Trophoblast cell (in vitro differentiated cells and primary cell): ENCODE results near the gene OSBPL3.
A peak's percentile ranks its signal among the peaks of the same experiment; 100 is the strongest.

Experiments used
- DNase-seq, 2 donors: peaks; one replicate each; pipeline ENCODE4 v3.0.0-alpha.2; 2016
- H2AFZ ChIP-seq: 2 replicates; pipeline ENCODE4 v1.6.1; 2013; ENCODE audit warnings: low read length, moderate library complexity, mild to moderate bottlenecking; ENCODE audit not compliant: insufficient read depth, poor library complexity
- H2AK5ac ChIP-seq: 2 replicates; pipeline ENCODE4 v1.6.1; 2013; ENCODE audit warnings: mild to moderate bottlenecking, low read length
- H2BK120ac ChIP-seq: 2 replicates; pipeline ENCODE4 v1.6.1; 2013; ENCODE audit warnings: low read length, mild to moderate bottlenecking, moderate library complexity; ENCODE audit not compliant: insufficient read depth, poor library complexity
- H2BK12ac ChIP-seq: 2 replicates; pipeline ENCODE4 v1.6.1; 2013; ENCODE audit warnings: mild to moderate bottlenecking, low read length, moderate library complexity
- H2BK5ac ChIP-seq: 2 replicates; pipeline ENCODE4 v1.6.1; 2013; ENCODE audit warnings: low read length, low read depth, moderate library complexity, mild to moderate bottlenecking; ENCODE audit not compliant: poor library complexity
- H3K14ac ChIP-seq: 2 replicates; pipeline ENCODE4 v1.6.1; 2013; ENCODE audit warnings: mild to moderate bottlenecking, low read length
- H3K18ac ChIP-seq: 2 replicates; pipeline ENCODE4 v1.6.1; 2013; ENCODE audit warnings: mild to moderate bottlenecking, low read length
- H3K23ac ChIP-seq: 2 replicates; pipeline ENCODE4 v1.6.1; 2013; ENCODE audit warnings: low read length
- H3K27ac ChIP-seq: 2 replicates; pipeline ENCODE4 v1.5.1; 2013; ENCODE audit warnings: low read depth, mild to moderate bottlenecking, inconsistent platforms, low read length, moderate library complexity
- H3K27me3 ChIP-seq: 2 replicates; pipeline ENCODE4 v1.6.1; 2013; ENCODE audit warnings: inconsistent platforms, mild to moderate bottlenecking, low read length, moderate library complexity; ENCODE audit not compliant: insufficient read depth
- H3K36me3 ChIP-seq, 2 experiments: 1 replicate in 1 of 2; 2 replicates in 1 of 2; pipeline ENCODE4 v1.6.1; 2013; ENCODE audit warnings: low read length in 2 of 2, mild to moderate bottlenecking in 2 of 2, moderate library complexity in 1 of 2; ENCODE audit not compliant: insufficient read depth in 2 of 2, control insufficient read depth in 1 of 2
- H3K4ac ChIP-seq: 2 replicates; pipeline ENCODE4 v1.6.1; 2013; ENCODE audit warnings: low read depth, mild to moderate bottlenecking, low read length, moderate library complexity
- H3K4me1 ChIP-seq, 2 experiments: 1 replicate in 1 of 2; 2 replicates in 1 of 2; pipeline ENCODE4 v1.6.1; 2013; ENCODE audit warnings: low read length in 2 of 2, mild to moderate bottlenecking in 2 of 2, moderate library complexity in 1 of 2; ENCODE audit not compliant: insufficient read depth in 2 of 2, control insufficient read depth in 1 of 2
- H3K4me2 ChIP-seq: 2 replicates; pipeline ENCODE4 v1.6.1; 2013; ENCODE audit warnings: inconsistent platforms, mild to moderate bottlenecking, low read length, moderate library complexity
- H3K4me3 ChIP-seq: 2 replicates; pipeline ENCODE4 v1.5.1; 2013; ENCODE audit warnings: mild to moderate bottlenecking, low read depth, low read length, inconsistent platforms
- H3K79me1 ChIP-seq: one replicate; pipeline ENCODE4 v1.6.1; 2013; ENCODE audit warnings: low read length
- H3K79me2 ChIP-seq: 2 replicates; pipeline ENCODE4 v1.6.1; 2013; ENCODE audit warnings: low read length, mild to moderate bottlenecking; ENCODE audit not compliant: control insufficient read depth, insufficient read depth, poor library complexity
- H3K9ac ChIP-seq: 2 replicates; pipeline ENCODE4 v1.6.1; 2013; ENCODE audit warnings: mild to moderate bottlenecking, low read length
- H3K9me3 ChIP-seq: 2 replicates; pipeline ENCODE4 v1.6.1; 2013; ENCODE audit warnings: low read depth, mild to moderate bottlenecking, control low read depth, inconsistent platforms, low read length; ENCODE audit not compliant: insufficient read depth
- H4K12ac ChIP-seq: 2 replicates; pipeline ENCODE4 v1.6.1; 2013; ENCODE audit warnings: low read depth, mild to moderate bottlenecking, low read length, moderate library complexity
- H4K8ac ChIP-seq: 2 replicates; pipeline ENCODE4 v1.6.1; 2013; ENCODE audit warnings: low read depth, mild to moderate bottlenecking, low read length, moderate library complexity
- H4K91ac ChIP-seq: one replicate; pipeline ENCODE4 v1.6.1; 2013; ENCODE audit warnings: low read depth, mild to moderate bottlenecking, low read length, moderate library complexity
- WGBS: extraction: QIAGEN DNeasy Blood & Tissue Kit; methylation state at CpG from one replicate; pipeline ENCODE4 v1.1.7; 2013; ENCODE audit warnings: missing lambda C conversion rate; ENCODE audit not compliant: insufficient read length, insufficient coverage; ENCODE audit errors: extremely low coverage; 5-methylcytosine and 5-hydroxymethylcytosine counted together

OSBPL3 gene

DNA sequence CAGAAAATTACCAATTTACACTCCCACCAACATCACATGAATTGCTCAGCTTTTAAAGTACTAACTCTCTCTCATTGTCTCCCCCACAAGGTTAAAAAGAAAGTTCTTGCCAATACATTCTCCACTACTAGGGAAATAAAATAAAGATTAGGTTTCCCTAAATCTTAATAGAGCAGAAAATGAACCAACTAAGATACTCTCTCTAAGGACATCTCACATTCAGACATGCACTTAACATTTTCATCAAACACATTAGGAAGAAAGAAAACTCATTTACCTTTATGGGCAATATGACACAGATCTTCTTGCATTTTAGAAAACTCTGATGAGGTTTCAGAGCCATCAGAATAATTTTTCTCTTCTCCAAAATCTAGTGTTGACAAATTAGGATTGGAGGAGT is 118.6 kb downstream of the OSBPL3 start:
- peaks cover 3 to 4% of the 10 kb centered on the region in 2 experiments for H3K36me3 ChIP-seq
- no peak overlapping the region for H4K12ac ChIP-seq
- H4K91ac ChIP-seq = no peak overlapping the region
- no peak overlapping the region for H3K18ac ChIP-seq
- no peak for DNase-seq
- H4K8ac ChIP-seq = no peak overlapping the region
- no peak overlapping the region for H3K14ac ChIP-seq
- H3K4me2 ChIP-seq = no peak overlapping the region
- no peak overlapping the region for H3K9ac ChIP-seq
- H3K4ac ChIP-seq = no peak overlapping the region
- H2AK5ac ChIP-seq = no peak overlapping the region
- no peaks in the 10 kb centered on the region for H3K79me2 ChIP-seq
- H2BK12ac ChIP-seq = no peak overlapping the region
- no peak overlapping the region for H3K27ac ChIP-seq
- H3K79me1 ChIP-seq = no peaks in the 10 kb centered on the region
- H3K4me3 ChIP-seq = no peak overlapping the region
- H3K23ac ChIP-seq = no peak overlapping the region
- no peak overlapping the region for H2BK5ac ChIP-seq
- no peaks in the 10 kb centered on the region for H3K9me3 ChIP-seq
- no peak overlapping the region for H2AFZ ChIP-seq
- H3K4me1 ChIP-seq = peaks cover 3 to 5% of the 10 kb centered on the region in 2 experiments
- H2BK120ac ChIP-seq = no peak overlapping the region
- H3K27me3 ChIP-seq = no peaks in the 10 kb centered on the region

DNA sequence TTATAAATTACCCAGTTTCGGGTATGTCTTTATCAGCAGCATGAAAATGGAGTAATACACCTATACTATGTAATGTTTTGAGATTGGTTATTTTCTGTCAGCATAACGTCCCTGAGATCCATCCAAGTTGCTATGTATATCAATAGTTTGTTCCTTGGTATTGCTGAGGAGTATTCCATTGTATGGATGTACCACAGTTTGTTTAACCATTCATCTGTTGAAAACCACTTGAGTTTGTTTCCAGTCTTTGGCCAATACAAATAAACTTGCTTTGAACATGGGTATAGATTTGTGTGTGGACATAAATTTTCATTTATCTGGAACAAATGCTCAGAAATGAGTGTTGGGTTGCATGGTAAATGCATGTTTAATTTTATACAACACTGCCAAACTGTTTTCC is 119.4 kb downstream of the OSBPL3 start:
- no peak overlapping the region for H2AFZ ChIP-seq
- WGBS = no CpG with 5 or more reads among the region's 2 CpGs
- no peak overlapping the region for H3K27ac ChIP-seq
- no peaks in the 10 kb centered on the region for H3K79me1 ChIP-seq
- H3K4ac ChIP-seq = no peak overlapping the region
- no peak overlapping the region for H3K18ac ChIP-seq
- H4K91ac ChIP-seq = no peak overlapping the region
- no peak overlapping the region for H3K4me3 ChIP-seq
- no peak overlapping the region for H3K23ac ChIP-seq
- no peak overlapping the region for H2BK120ac ChIP-seq
- H3K9me3 ChIP-seq = no peaks in the 10 kb centered on the region
- H3K36me3 ChIP-seq = peaks cover 3 to 4% of the 10 kb centered on the region in 2 experiments
- H3K14ac ChIP-seq = no peak overlapping the region
- H2BK12ac ChIP-seq = no peak overlapping the region
- no peak overlapping the region for H3K9ac ChIP-seq
- H3K79me2 ChIP-seq = no peaks in the 10 kb centered on the region
- H2BK5ac ChIP-seq = no peak overlapping the region
- H4K12ac ChIP-seq = no peak overlapping the region
- no peak overlapping the region for H3K4me2 ChIP-seq
- H3K27me3 ChIP-seq = no peaks in the 10 kb centered on the region
- no peak overlapping the region for H4K8ac ChIP-seq
- DNase-seq = no peak
- H3K4me1 ChIP-seq = peaks cover 3 to 5% of the 10 kb centered on the region in 2 experiments
- H2AK5ac ChIP-seq = no peak overlapping the region

DNA sequence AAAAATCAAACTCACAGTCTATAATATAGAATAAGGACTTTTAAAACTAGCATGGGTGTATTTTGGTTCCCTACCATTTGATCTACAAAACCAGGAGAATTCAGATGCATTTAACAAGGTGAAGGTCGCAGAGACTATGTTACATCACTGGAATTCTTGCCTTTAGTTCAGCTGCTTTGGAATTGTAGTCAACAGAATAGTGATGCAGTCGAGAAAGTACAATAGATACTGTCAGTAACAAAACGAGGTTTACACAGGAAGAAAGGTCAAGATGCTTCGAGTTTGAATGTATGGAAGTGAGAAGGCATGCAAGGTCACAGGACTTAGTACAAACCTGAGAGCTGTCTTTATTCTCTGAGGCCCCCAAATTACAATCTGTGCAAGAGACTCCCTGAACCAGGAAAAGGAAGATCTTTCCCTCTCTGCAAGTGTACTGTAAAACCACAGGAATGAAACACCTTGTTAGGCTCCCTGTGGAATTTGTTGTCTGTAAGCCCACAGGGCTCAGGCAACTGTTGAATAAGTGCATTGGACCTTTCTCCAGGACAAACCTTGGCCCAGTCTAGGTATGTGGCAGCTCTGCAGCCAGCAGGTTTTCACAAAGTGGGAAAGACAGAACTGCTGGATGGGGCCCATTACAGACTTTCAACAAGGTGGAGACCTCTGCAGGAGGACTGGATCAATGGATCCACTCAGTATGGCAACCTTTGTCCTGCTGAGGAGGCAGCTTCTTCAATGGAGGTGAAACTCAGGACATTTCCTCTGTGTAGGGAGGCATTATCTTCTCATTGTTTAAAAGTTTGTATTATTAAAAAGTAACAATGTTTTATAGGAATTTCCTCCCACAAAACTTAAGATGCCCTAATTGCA is 121.6 kb downstream of the OSBPL3 start:
- no CpG with 5 or more reads among the region's 4 CpGs for WGBS
- Histone ChIP-seq H3K18ac (no peak overlapping the region), H2BK120ac (no peak overlapping the region)

DNA sequence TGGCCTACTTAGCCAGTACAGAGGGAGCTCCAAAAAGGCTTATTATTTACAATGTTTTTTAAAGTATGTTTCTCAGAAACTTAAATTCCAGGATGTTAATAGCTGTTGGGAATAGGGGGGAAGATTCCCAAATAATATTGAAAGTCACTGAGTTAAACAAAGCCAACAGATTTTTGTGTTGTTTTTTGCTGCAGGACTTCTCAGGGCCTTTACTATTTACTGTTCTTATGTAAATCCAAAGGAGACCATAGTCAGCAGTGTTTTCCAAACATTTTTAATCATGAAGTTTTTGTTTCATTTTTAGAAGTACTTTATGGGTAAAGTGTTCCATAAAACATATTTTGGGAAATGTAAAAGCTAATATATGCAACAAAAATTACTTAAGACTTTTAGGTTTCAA is 122.4 kb downstream of the OSBPL3 start:
- DNase-seq = no peak
- H3K4me1 ChIP-seq = peaks cover 3 to 5% of the 10 kb centered on the region in 2 experiments
- H3K23ac ChIP-seq = no peak overlapping the region
- no peak overlapping the region for H2AK5ac ChIP-seq
- H2AFZ ChIP-seq = no peak overlapping the region
- H3K27me3 ChIP-seq = no peaks in the 10 kb centered on the region
- H3K79me2 ChIP-seq = no peaks in the 10 kb centered on the region
- H3K18ac ChIP-seq = no peak overlapping the region
- H4K12ac ChIP-seq = no peak overlapping the region
- H3K4ac ChIP-seq = no peak overlapping the region
- H3K27ac ChIP-seq = no peak overlapping the region
- H3K14ac ChIP-seq = no peak overlapping the region
- no peak overlapping the region for H3K4me2 ChIP-seq
- no peak overlapping the region for H3K9ac ChIP-seq
- H4K91ac ChIP-seq = no peak overlapping the region
- no peaks in the 10 kb centered on the region for H3K79me1 ChIP-seq
- H3K4me3 ChIP-seq = no peak overlapping the region
- peaks cover 0 to under 1% of the 10 kb centered on the region in 2 experiments for H3K36me3 ChIP-seq
- no peaks in the 10 kb centered on the region for H3K9me3 ChIP-seq
- no peak overlapping the region for H2BK12ac ChIP-seq
- H2BK120ac ChIP-seq = no peak overlapping the region
- no peak overlapping the region for H4K8ac ChIP-seq
- no peak overlapping the region for H2BK5ac ChIP-seq

More for the DNA sequence above, 121.6 kb downstream of the OSBPL3 start:
- Histone ChIP-seq H3K4me3 (no peak overlapping the region), H3K4me1 (peaks cover 3 to 5% of the 10 kb centered on the region in 2 experiments), H3K4ac (no peak overlapping the region), H3K23ac (no peak overlapping the region), H3K9ac (no peak overlapping the region), H3K36me3 (peaks cover 2% of the 10 kb centered on the region in 2 experiments), H3K9me3 (no peaks in the 10 kb centered on the region), H4K12ac (no peak overlapping the region), H2AK5ac (no peak overlapping the region), H3K27ac (no peak overlapping the region), H4K91ac (no peak overlapping the region), H2BK12ac (no peak overlapping the region), H3K4me2 (no peak overlapping the region), H3K27me3 (no peaks in the 10 kb centered on the region), H2BK5ac (no peak overlapping the region), H3K14ac (no peak overlapping the region), H2AFZ (no peak overlapping the region), H3K79me2 (no peaks in the 10 kb centered on the region), H3K79me1 (no peaks in the 10 kb centered on the region), H4K8ac (no peak overlapping the region)
- peak; percentile 8 to 24 for DNase-seq
